Osteoblast (primary cell): ENCODE data around the gene SYCN. TPM values are rescaled to one million over a fixed set of nuclear protein-coding genes. Genes with fewer than 3 reads are reported as not detected.

Source experiments
- DNase-seq: peaks from one replicate; pipeline ENCODE4 v3.0.0; 2011; ENCODE audit warnings: low spot score, mixed read lengths; ENCODE audit not compliant: insufficient read length; ENCODE audit errors: missing footprints
- H2AFZ ChIP-seq: 2 replicates; pipeline ENCODE4 v1.6.0; 2011; ENCODE audit warnings: mild to moderate bottlenecking, low read length
- H3K27ac ChIP-seq: 2 replicates; pipeline ENCODE4 v1.5.1; 2011; ENCODE audit warnings: mild to moderate bottlenecking, low read depth, low read length, moderate library complexity
- H3K27me3 ChIP-seq: 2 replicates; pipeline ENCODE4 v1.6.0; 2012; ENCODE audit warnings: mild to moderate bottlenecking, control low read depth, inconsistent platforms, low read length, moderate library complexity; ENCODE audit not compliant: insufficient read depth
- H3K36me3 ChIP-seq: 2 replicates; pipeline ENCODE4 v1.5.1; 2011; ENCODE audit warnings: mild to moderate bottlenecking, low read length, control low read depth, moderate library complexity; ENCODE audit not compliant: insufficient read depth
- H3K4me1 ChIP-seq: 2 replicates; pipeline ENCODE4 v1.5.1; 2011; ENCODE audit warnings: mild to moderate bottlenecking, low read length, control low read depth, moderate library complexity; ENCODE audit not compliant: insufficient read depth
- H3K4me2 ChIP-seq: 2 replicates; pipeline ENCODE4 v1.6.0; 2011; ENCODE audit warnings: mild to moderate bottlenecking, low read length; ENCODE audit not compliant: insufficient read depth
- H3K4me3 ChIP-seq: fragments of 200-600 bp; sonication (generic); 3 replicates; pipeline ENCODE4 v1.5.1; 2012; ENCODE audit warnings: mild to moderate bottlenecking, low read length, inconsistent platforms; ENCODE audit not compliant: insufficient read depth
- H3K79me2 ChIP-seq: 2 replicates; pipeline ENCODE4 v1.6.0; 2012; ENCODE audit warnings: mild to moderate bottlenecking, low read length, control low read depth, inconsistent platforms; ENCODE audit not compliant: insufficient read depth
- H3K9me3 ChIP-seq: 2 replicates; pipeline ENCODE4 v1.5.1; 2011; ENCODE audit warnings: low read depth, low read length, control low read depth
- H4K20me1 ChIP-seq: 2 replicates; pipeline ENCODE4 v1.6.0; 2012; ENCODE audit warnings: mild to moderate bottlenecking, low read length, control low read depth; ENCODE audit not compliant: insufficient read depth
- total RNA-seq: library from RNA; depleted of rRNA; stranded (reverse); fragments of >200 nt; gene quantifications from 2 replicates; pipeline ENCODE4 v1.2.3, GENCODE V29; 2012
- TF ChIP-seq, protein P1 (sequence below): IDR thresholded peaks from 2 replicates; pipeline ENCODE4 v1.5.1; 2011; ENCODE audit warnings: mild to moderate bottlenecking, low read depth, low read length, moderate library complexity; ENCODE audit errors: extremely low read depth

The SYCN gene
- total RNA-seq, 1 donor = not detected

DNA sequence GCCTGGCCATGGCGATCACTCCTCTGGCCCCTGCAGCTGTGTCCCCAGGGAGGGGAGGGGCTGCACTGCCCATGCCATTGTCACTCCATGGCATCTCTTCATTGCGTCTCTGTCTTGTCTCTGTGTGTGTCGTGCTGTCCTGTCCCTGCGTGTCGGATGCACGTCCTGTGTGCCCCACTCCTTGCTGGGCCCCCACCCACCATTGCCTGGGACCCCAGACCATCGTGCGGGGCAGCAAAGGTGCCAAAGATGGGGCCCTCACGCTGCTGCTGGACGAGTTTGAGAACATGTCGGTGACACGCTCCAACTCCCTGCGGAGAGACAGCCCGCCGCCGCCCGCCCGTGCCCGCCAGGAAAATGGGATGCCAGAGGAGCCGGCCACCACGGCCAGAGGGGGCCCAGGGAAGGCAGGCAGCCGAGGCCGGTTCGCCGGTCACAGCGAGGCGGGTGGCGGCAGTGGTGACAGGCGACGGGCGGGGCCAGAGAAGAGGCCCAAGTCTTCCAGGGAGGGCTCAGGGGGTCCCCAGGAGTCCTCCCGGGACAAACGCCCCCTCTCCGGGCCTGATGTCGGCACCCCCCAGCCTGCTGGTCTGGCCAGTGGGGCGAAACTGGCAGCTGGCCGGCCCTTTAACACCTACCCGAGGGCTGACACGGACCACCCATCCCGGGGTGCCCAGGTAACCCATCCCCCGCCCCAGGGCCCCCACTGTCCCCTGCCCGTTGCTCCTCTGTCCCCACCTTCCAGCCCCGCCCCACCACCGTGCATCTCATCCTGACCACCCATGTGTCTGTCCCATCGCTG is 31.2 kb downstream of the SYCN start:
- DNase-seq = peak; percentile 77
- Histone ChIP-seq H3K27ac (no peak overlapping the region), H3K4me2 (no peak overlapping the region), H3K79me2 (peaks cover 6% of the 10 kb centered on the region), H2AFZ (no peak overlapping the region), H3K9me3 (no peaks in the 10 kb centered on the region), H3K4me3 (no peak overlapping the region), H3K36me3 (peaks cover 15% of the 10 kb centered on the region), H3K27me3 (no peaks in the 10 kb centered on the region), H4K20me1 (peaks cover 14% of the 10 kb centered on the region), H3K4me1 (no peaks in the 10 kb centered on the region)
- TF ChIP-seq, protein P1, sequence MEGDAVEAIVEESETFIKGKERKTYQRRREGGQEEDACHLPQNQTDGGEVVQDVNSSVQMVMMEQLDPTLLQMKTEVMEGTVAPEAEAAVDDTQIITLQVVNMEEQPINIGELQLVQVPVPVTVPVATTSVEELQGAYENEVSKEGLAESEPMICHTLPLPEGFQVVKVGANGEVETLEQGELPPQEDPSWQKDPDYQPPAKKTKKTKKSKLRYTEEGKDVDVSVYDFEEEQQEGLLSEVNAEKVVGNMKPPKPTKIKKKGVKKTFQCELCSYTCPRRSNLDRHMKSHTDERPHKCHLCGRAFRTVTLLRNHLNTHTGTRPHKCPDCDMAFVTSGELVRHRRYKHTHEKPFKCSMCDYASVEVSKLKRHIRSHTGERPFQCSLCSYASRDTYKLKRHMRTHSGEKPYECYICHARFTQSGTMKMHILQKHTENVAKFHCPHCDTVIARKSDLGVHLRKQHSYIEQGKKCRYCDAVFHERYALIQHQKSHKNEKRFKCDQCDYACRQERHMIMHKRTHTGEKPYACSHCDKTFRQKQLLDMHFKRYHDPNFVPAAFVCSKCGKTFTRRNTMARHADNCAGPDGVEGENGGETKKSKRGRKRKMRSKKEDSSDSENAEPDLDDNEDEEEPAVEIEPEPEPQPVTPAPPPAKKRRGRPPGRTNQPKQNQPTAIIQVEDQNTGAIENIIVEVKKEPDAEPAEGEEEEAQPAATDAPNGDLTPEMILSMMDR = no peak

DNA sequence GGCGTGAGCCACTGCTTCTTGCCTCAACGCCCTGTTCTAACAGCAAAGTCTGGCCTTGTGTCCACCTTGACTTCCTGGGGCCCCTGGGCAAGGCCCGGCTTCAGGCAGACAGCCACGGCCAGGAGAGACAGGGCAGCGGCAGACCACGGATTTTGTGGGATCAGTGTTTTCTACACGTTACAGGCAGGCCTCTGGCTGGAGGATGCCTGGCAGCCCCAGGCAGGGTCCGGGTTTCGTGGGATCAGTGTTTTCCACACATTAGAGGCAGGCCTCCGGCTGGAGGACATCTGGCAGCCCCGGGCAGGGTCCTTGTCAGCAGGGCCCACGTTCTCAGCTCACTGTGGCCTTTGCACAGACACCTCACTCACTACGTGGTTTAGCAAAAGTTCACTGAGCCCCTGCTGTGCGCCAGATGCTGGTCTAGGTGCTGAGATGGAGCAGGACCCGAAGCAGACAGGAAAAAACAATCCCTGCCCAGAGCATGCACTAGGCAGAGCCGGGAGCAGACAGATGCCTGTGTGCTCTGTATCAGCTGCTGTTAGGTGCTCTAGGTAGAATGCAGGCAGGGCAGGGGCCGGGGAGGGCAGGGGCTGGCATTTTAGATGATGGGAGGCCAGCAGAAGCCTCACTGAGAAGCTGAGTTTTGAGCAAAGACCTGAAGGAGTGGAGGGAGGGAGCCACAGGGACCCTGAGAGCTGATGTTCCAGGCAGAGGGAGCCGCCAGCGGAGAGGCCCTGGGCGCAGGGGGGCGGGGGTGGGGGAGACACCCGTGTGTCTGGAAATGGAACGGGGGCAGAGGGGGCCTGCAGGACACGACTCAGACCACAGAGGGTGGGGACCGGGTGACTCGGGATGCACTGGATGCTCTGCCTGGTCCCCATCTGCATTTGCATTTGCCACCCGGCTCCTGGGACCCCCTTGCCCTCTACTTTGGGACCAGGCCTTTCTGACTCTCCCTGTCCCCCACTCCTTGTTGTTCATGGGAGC is 32.3 kb downstream of the SYCN start:
- DNase-seq = peak; percentile 86
- peaks cover 18% of the 10 kb centered on the region for H3K79me2 ChIP-seq
- H3K4me2 ChIP-seq = no peak overlapping the region
- peaks cover 19% of the 10 kb centered on the region for H4K20me1 ChIP-seq
- no peaks in the 10 kb centered on the region for H3K27me3 ChIP-seq
- peaks cover 15% of the 10 kb centered on the region for H3K36me3 ChIP-seq
- no peak overlapping the region for H2AFZ ChIP-seq
- H3K27ac ChIP-seq = no peak overlapping the region
- no peak overlapping the region for H3K4me3 ChIP-seq
- H3K4me1 ChIP-seq = no peaks in the 10 kb centered on the region
- TF ChIP-seq, protein P1 = no peak
- no peaks in the 10 kb centered on the region for H3K9me3 ChIP-seq

DNA sequence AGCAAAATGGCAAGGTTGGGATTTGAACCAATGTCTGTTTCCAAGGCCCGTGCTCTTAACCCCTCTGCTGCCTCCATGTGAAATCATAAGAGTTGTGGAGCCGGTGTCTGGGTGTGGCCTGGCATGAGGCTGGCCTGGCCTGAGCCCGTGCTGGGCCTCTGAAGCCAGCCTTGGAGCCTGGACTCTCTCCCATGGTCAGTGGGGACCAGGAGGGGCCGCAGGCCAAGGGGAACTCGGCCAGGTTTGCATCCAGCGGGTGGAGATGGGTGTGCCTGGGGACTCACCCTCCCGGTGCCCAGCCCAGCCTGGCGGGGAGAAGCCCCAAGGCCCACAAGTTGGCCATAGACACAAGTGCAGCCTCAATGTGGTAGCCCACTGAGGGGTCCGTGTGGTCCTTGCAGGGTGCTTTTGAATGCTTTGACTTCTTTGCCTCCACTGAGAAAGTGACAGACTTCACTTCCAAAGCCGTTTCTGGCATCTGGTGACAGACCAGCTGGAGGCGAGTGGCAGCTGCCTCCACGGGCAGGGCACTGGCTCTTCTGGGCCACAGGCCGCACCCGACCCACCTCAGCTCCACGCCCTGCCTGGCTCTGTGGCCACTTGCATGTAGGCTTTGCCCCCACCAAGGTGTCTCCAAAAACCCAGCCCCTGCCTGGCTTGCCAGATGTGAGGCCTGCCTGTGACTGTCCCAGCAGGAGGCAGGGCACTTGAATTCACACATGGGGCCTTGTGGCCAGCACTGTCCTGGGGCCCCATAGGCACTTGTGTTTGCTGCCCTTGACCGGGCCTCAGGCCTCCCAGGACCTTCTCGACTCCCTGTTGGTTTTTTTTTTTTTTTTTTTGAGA is 33.5 kb downstream of the SYCN start:
- Histone ChIP-seq H3K36me3 (peaks cover 11% of the 10 kb centered on the region), H2AFZ (no peak overlapping the region), H3K79me2 (peaks cover 27% of the 10 kb centered on the region), H3K4me1 (no peaks in the 10 kb centered on the region), H3K9me3 (no peaks in the 10 kb centered on the region), H3K4me3 (no peak overlapping the region), H3K27me3 (no peaks in the 10 kb centered on the region), H3K27ac (no peak overlapping the region), H4K20me1 (peaks cover 29% of the 10 kb centered on the region), H3K4me2 (no peak overlapping the region)
- TF ChIP-seq, protein P1 = no peak
- DNase-seq = peak; percentile 85
